Measurements from ENCODE around the gene RPN2. TPM values are rescaled to one million over a fixed set of nuclear protein-coding genes. Genes with fewer than 3 reads are reported as not detected.
"Not testable (repeated sequence)": the region's sequence is repeated elsewhere in the genome, so short reads cannot be mapped to it uniquely, and the experiment has no call there.

Gene RPN2
- total RNA-seq, 1 donor from 2014 or later, result 237 TPM

DNA sequence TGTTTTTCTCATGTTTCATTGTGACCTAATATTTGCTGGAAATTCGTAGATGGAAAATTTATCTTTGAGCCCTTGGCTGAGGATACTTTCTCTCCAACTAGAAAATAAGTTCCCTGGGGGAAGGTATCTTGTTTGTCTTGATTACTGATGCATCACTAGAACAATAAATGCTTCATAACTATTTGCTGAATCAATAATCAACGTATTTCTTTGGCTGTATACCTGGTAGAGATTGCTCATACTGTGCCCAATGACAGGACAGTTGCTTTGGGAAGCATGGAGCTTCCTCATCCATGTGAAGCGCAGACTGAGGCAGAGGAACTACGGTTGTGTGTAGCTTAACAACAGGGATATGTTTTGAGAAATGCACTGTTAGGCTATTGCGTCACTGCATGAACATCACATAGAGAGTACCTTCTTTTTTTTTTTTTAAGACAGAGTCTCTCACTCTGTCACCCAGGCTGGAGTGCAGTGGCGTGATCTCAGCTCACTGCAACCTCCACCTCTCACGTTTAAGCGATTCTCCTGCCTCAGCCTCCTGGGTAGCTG lies 34.2 kb upstream of the RPN2 start:
- no peak overlapping the region for H3K4me3 ChIP-seq (ENCODE audit: low read depth, low read length)
- no peak for TF ChIP-seq CTCF (IDR thresholded peaks at IDR 0.05; ENCODE audit: insufficient read depth, low read length, poor library complexity, severe bottlenecking)
- no peak for DNase-seq (ENCODE audit: low read depth)
- H3K36me3 ChIP-seq (ENCODE audit: control insufficient read depth, insufficient read depth, low read length), result no peaks in the 10 kb centered on the region
- H3K27me3 ChIP-seq (ENCODE audit: control insufficient read depth, insufficient read depth, low read length), result no peaks in the 10 kb centered on the region

GRCh38 chr20:37147250-37147649 lies 31.9 kb upstream of the RPN2 start:
- Histone ChIP-seq H3K27me3 (ENCODE audit: control insufficient read depth, insufficient read depth, low read length) (no peaks in the 10 kb centered on the region), H3K4me3 (ENCODE audit: low read depth, low read length) (no peak overlapping the region), H3K36me3 (ENCODE audit: control insufficient read depth, insufficient read depth, low read length) (no peaks in the 10 kb centered on the region)
- DNase-seq (ENCODE audit: low read depth), result no peak
- TF ChIP-seq CTCF (IDR thresholded peaks at IDR 0.05; ENCODE audit: insufficient read depth, low read length, poor library complexity, severe bottlenecking), result no peak

GRCh38 chr20:37150864-37151263 lies 28.3 kb upstream of the RPN2 start:
- H3K36me3 ChIP-seq (ENCODE audit: control insufficient read depth, insufficient read depth, low read length); H3K27me3 ChIP-seq (ENCODE audit: control insufficient read depth, insufficient read depth, low read length); H3K4me3 ChIP-seq (ENCODE audit: low read depth, low read length); DNase-seq (ENCODE audit: low read depth): not testable (repeated sequence)

DNA sequence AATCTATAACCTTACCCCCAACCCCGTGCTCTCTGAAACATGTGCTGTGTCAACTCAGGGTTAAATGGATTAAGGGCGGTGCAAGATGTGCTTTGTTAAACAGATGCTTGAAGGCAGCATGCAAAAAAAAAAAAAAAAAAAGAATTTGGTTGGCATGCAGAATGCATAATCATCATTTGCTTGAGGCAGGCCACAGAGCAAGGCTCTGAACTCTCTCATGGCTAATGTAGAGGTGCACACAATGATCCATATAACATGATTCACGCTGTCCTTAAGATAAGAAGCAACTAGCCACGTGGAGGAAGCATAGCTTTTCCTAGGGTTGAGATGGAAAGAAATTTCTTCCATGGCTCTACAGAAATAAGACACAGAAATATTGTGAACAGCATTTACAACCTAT lies 27.6 kb upstream of the RPN2 start:
- no peak overlapping the region for H3K4me3 ChIP-seq (ENCODE audit: low read depth, low read length)
- DNase-seq (ENCODE audit: low read depth), result no peak
- H3K27me3 ChIP-seq (ENCODE audit: control insufficient read depth, insufficient read depth, low read length), result no peaks in the 10 kb centered on the region
- H3K36me3 ChIP-seq (ENCODE audit: control insufficient read depth, insufficient read depth, low read length), result no peaks in the 10 kb centered on the region
- no peak for TF ChIP-seq CTCF (IDR thresholded peaks at IDR 0.05; ENCODE audit: insufficient read depth, low read length, poor library complexity, severe bottlenecking)

- no peak overlapping the region for H3K4me3 ChIP-seq (ENCODE audit: low read depth, low read length)
- H3K36me3 ChIP-seq (ENCODE audit: control insufficient read depth, insufficient read depth, low read length), result no peaks in the 10 kb centered on the region
- DNase-seq (ENCODE audit: low read depth), result no peak
- TF ChIP-seq CTCF (IDR thresholded peaks at IDR 0.05; ENCODE audit: insufficient read depth, low read length, poor library complexity, severe bottlenecking), result no peak
- no peaks in the 10 kb centered on the region for H3K27me3 ChIP-seq (ENCODE audit: control insufficient read depth, insufficient read depth, low read length)
Measured at GRCh38 chr20:37152284-37152683, 26.8 kb upstream of the RPN2 start.

DNA sequence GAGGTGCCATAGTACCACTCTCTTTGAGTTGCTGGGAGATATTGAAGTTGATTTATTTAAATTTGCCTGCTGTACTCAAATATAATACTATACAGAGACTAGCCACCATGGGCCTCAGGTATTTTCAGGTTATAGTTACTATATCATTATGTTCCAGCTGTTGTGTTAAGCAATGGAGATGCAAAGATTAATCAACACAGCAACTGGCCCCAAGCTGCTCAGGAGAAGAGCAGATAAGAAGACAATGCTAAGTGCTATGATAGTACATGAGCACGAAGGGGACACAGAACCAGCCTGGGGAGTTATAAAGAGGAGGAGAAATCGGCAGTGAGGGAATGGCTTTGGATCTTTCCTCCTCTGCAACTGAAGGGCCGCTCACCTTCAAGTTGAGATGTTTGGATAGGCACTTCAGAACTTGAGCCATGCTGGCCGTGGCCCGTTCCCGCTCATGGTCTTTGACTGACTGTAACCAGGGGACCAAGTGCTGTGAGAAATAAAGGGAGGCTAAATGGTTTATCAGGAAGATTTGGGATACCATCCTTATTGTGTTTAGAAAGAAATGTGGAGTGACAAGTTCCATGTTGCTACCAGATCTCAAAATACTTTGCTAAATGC lies 24.3 kb upstream of the RPN2 start:
- no peak for TF ChIP-seq CTCF (IDR thresholded peaks at IDR 0.05; ENCODE audit: insufficient read depth, low read length, poor library complexity, severe bottlenecking)
- no peak overlapping the region for H3K4me3 ChIP-seq (ENCODE audit: low read depth, low read length)
- DNase-seq (ENCODE audit: low read depth), result no peak

More for the DNA sequence above, 24.3 kb upstream of the RPN2 start:
- Histone ChIP-seq H3K36me3 (ENCODE audit: control insufficient read depth, insufficient read depth, low read length) (no peaks in the 10 kb centered on the region), H3K27me3 (ENCODE audit: control insufficient read depth, insufficient read depth, low read length) (no peaks in the 10 kb centered on the region)

Data from kidney epithelial cell (primary cell).